ENCODE results near the gene OR10H3.

DNA sequence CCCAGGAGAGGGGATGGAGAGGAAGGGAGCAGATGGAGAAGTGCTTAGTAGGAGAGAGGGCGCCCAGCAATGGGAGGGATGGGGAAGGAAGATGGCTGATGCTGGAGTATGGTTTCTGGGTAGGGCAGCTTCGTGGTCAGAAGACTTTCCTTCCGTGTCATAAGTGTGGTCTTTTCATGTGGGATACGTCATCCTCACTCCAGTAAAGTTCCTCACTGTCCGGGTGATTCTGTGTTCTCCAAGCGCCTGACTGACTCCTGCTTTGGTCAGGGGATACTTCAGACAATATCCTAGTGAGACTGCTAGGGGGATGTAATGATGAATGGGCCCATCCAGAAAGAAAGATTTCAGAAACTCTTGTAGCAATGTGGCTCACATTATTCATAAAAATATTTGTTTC lies 3.9 kb upstream of the OR10H3 start:
- TF ChIP-seq, protein P1, sequence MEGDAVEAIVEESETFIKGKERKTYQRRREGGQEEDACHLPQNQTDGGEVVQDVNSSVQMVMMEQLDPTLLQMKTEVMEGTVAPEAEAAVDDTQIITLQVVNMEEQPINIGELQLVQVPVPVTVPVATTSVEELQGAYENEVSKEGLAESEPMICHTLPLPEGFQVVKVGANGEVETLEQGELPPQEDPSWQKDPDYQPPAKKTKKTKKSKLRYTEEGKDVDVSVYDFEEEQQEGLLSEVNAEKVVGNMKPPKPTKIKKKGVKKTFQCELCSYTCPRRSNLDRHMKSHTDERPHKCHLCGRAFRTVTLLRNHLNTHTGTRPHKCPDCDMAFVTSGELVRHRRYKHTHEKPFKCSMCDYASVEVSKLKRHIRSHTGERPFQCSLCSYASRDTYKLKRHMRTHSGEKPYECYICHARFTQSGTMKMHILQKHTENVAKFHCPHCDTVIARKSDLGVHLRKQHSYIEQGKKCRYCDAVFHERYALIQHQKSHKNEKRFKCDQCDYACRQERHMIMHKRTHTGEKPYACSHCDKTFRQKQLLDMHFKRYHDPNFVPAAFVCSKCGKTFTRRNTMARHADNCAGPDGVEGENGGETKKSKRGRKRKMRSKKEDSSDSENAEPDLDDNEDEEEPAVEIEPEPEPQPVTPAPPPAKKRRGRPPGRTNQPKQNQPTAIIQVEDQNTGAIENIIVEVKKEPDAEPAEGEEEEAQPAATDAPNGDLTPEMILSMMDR (conservative IDR thresholded peaks at IDR 0.05 in 1 of 2, IDR thresholded peaks at IDR 0.05 in 1 of 2; ENCODE audit: extremely low read depth in 1 of 2, insufficient read depth in 1 of 2, low read depth in 1 of 2, low read length in 2 of 2): no peak
- TF ChIP-seq EZH2 (IDR thresholded peaks at IDR 0.05; ENCODE audit: borderline replicate concordance, low read length): no peak
